ENCODE results near the gene SLC6A19. TPM values are rescaled to one million over a fixed set of nuclear protein-coding genes. Genes with fewer than 3 reads are reported as not detected.

SLC6A19 gene
- total RNA-seq, 1 experiment from 2014 or later: 0.04 TPM

- no peak for TF ChIP-seq STAT6 (CRISPR knock-in tag; conservative IDR thresholded peaks at IDR 0.05; ENCODE audit: low read depth)
- no peak for TF ChIP-seq PREB (CRISPR knock-in tag; IDR thresholded peaks at IDR 0.05; ENCODE audit: borderline replicate concordance)
- no peak for TF ChIP-seq SP1 (CRISPR knock-in tag; conservative IDR thresholded peaks at IDR 0.05)
- TF ChIP-seq ATF1 (CRISPR knock-in tag; IDR thresholded peaks at IDR 0.05): no peak
- TF ChIP-seq TP53 (CRISPR knock-in tag; IDR thresholded peaks at IDR 0.05): no peak
- no peak for TF ChIP-seq NFE2L1 (CRISPR knock-in tag; IDR thresholded peaks at IDR 0.05)
- TF ChIP-seq EMX1 (CRISPR knock-in tag; IDR thresholded peaks at IDR 0.05): no peak
- TF ChIP-seq ATF6 (CRISPR knock-in tag; IDR thresholded peaks at IDR 0.05): no peak
- no peak for TF ChIP-seq ZBTB43 (CRISPR knock-in tag; IDR thresholded peaks at IDR 0.05)
- no peak for TF ChIP-seq KAT7 (CRISPR knock-in tag; IDR thresholded peaks at IDR 0.05; ENCODE audit: borderline replicate concordance)
- TF ChIP-seq ESRRA (CRISPR knock-in tag; IDR thresholded peaks at IDR 0.05; ENCODE audit: borderline replicate concordance): no peak
- no peak for TF ChIP-seq ETV6 (CRISPR knock-in tag; IDR thresholded peaks at IDR 0.05)
- no peak for TF ChIP-seq ZNF219 (CRISPR knock-in tag; IDR thresholded peaks at IDR 0.05; ENCODE audit: borderline replicate concordance)
- no peak for TF ChIP-seq NR3C1 (CRISPR knock-in tag; conservative IDR thresholded peaks at IDR 0.05; ENCODE audit: low read depth)
Measured at GRCh38 chr5:1262381-1262780, 61.0 kb downstream of the SLC6A19 start (continued).

- no peak for ATAC-seq
- Mint-ChIP-seq H3K9me3 (peaks cover 14% of the 10 kb centered on the region), H3K27ac (no peak overlapping the region), H3K4me1 (no peaks in the 10 kb centered on the region), H3K4me3 (no peak overlapping the region), H3K27me3 (ENCODE audit: low read depth) (peaks cover 7% of the 10 kb centered on the region), H3K36me3 (peaks cover 82% of the 10 kb centered on the region)
- ChIA-PET POLR2A (no interaction called here), CTCF (no interaction called here)
- DNase-seq (ENCODE audit: low spot score): no peak
- TF ChIP-seq SMAD3 (CRISPR knock-in tag; IDR thresholded peaks at IDR 0.05; ENCODE audit: borderline replicate concordance) (no peak), GTF2I (CRISPR knock-in tag; conservative IDR thresholded peaks at IDR 0.05) (no peak), HMGXB4 (CRISPR knock-in tag; IDR thresholded peaks at IDR 0.05) (no peak), CREB1 (CRISPR knock-in tag; IDR thresholded peaks at IDR 0.05) (no peak), RELA (CRISPR knock-in tag; IDR thresholded peaks at IDR 0.05; ENCODE audit: borderline replicate concordance) (no peak), NFATC4 (CRISPR knock-in tag; IDR thresholded peaks at IDR 0.05) (no peak), ESRRA (CRISPR knock-in tag; IDR thresholded peaks at IDR 0.05; ENCODE audit: borderline replicate concordance) (no peak), TCF7 (CRISPR knock-in tag; IDR thresholded peaks at IDR 0.05; ENCODE audit: low read depth) (no peak), ZNF138 (CRISPR knock-in tag; conservative IDR thresholded peaks at IDR 0.05) (no peak), ZNF396 (CRISPR knock-in tag; IDR thresholded peaks at IDR 0.05; ENCODE audit: borderline replicate concordance) (no peak), E2F4 (CRISPR knock-in tag; IDR thresholded peaks at IDR 0.05; ENCODE audit: borderline replicate concordance, low read depth) (no peak), NR2C2 (CRISPR knock-in tag; IDR thresholded peaks at IDR 0.05) (no peak), E2F5 (CRISPR knock-in tag; IDR thresholded peaks at IDR 0.05) (no peak), ZNF232 (CRISPR knock-in tag; IDR thresholded peaks at IDR 0.05) (no peak), NFE2L1 (CRISPR knock-in tag; IDR thresholded peaks at IDR 0.05) (no peak)
Measured at GRCh38 chr5:1264211-1264610, 62.8 kb downstream of the SLC6A19 start.
